MM.1S (cell line): ENCODE data around the gene HYAL2.

ENCODE experiments used
- DNase-seq: peaks from one replicate; pipeline ENCODE4 v3.0.0-alpha.2; 2015
- H2AFZ ChIP-seq: fragments of 300-600 bp; sonication (generic); 2 replicates; pipeline ENCODE4 v1.6.0; 2016; ENCODE audit warnings: antibody characterized with exemption, low read length
- H3F3A ChIP-seq: fragments of 300-600 bp; sonication (generic); 2 replicates; pipeline ENCODE4 v1.6.1; 2016; ENCODE audit warnings: mild to moderate bottlenecking, antibody characterized with exemption, low read length, moderate library complexity, mixed read lengths; ENCODE audit not compliant: insufficient read depth
- H3K27ac ChIP-seq: fragments of 300-600 bp; sonication (generic); 2 replicates; pipeline ENCODE4 v1.5.1; 2016; ENCODE audit warnings: mild to moderate bottlenecking, low read length
- H3K27me3 ChIP-seq: fragments of 300-600 bp; sonication (generic); replicated peaks from 2 replicates; pipeline ENCODE4 v1.6.0; 2016; ENCODE audit warnings: low read length; ENCODE audit not compliant: insufficient read depth
- H3K36me3 ChIP-seq: fragments of 300-600 bp; sonication (generic); replicated peaks from 2 replicates; pipeline ENCODE4 v1.6.1; 2016; ENCODE audit warnings: mild to moderate bottlenecking, low read length, mixed read lengths; ENCODE audit not compliant: insufficient read depth
- H3K4me1 ChIP-seq: fragments of 300-600 bp; sonication (generic); 2 replicates; pipeline ENCODE4 v1.6.1; 2016; ENCODE audit warnings: low read length, mixed read lengths
- H3K4me2 ChIP-seq: fragments of 300-600 bp; sonication (generic); 2 replicates; pipeline ENCODE4 v1.6.0; 2016; ENCODE audit warnings: low read depth, low read length
- H3K4me3 ChIP-seq: fragments of 300-600 bp; sonication (generic); 2 replicates; pipeline ENCODE4 v1.5.1; 2016; ENCODE audit warnings: low read length, mixed read lengths
- H3K79me2 ChIP-seq: fragments of 300-600 bp; sonication (generic); 2 replicates; pipeline ENCODE4 v1.6.1; 2016; ENCODE audit warnings: mixed run types, low read length, mixed read lengths
- H3K9ac ChIP-seq: fragments of 300-600 bp; sonication (generic); 2 replicates; pipeline ENCODE4 v1.6.1; 2016; ENCODE audit warnings: low read length, mixed read lengths
- H3K9me2 ChIP-seq: fragments of 300-600 bp; sonication (generic); replicated peaks from 2 replicates; pipeline ENCODE4 v1.6.1; 2016; ENCODE audit warnings: mild to moderate bottlenecking, low read length, mixed read lengths; ENCODE audit not compliant: insufficient read depth
- H3K9me3 ChIP-seq: fragments of 300-600 bp; sonication (generic); replicated peaks from 2 replicates; pipeline ENCODE4 v1.6.1; 2016; ENCODE audit warnings: mild to moderate bottlenecking, low read length, mixed read lengths; ENCODE audit not compliant: insufficient read depth
- H4K20me1 ChIP-seq: fragments of 300-600 bp; sonication (generic); 2 replicates; pipeline ENCODE4 v1.6.1; 2016; ENCODE audit warnings: mild to moderate bottlenecking, low read length, moderate library complexity, mixed read lengths; ENCODE audit not compliant: insufficient read depth
- EZH2 ChIP-seq: fragments of 300-600 bp; sonication (generic); optimal IDR thresholded peaks from 2 replicates; pipeline ENCODE3; 2017; ENCODE audit warnings: low read depth, mild to moderate bottlenecking, antibody characterized with exemption, low read length, mixed read lengths
- EZH2phosphoT487 ChIP-seq: fragments of 300-600 bp; sonication (generic); IDR thresholded peaks from 2 replicates; pipeline ENCODE4 v1.6.1; 2018; ENCODE audit warnings: antibody characterized with exemption, low read length
- TF ChIP-seq, protein P1 (sequence below): fragments of 300-600 bp; sonication (generic); IDR thresholded peaks from 2 replicates; pipeline ENCODE4 v1.5.1; 2016; ENCODE audit warnings: antibody characterized with exemption, low read length, mixed read lengths

The HYAL2 gene

DNA sequence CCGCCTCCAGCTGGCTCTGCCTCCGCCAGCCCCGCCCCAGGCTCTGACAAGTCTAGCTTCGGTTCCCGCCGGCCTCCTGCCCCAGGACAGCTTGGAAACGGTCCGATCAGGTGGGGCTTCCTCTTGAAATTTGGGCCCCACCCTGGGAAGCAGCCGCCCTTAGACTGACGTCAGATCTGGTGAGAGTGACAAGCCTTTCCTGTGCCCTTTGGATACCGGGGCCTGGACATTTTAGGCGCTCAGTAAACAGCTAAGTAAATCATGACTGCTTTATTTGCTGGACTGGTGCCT is 23.0 kb downstream of the HYAL2 start:
- Histone ChIP-seq H3K9ac (peak overlapping the region; percentile 80), H3K9me3 (no peaks in the 10 kb centered on the region), H3K4me2 (peak overlapping the region; percentile 94), H3K4me3 (peak overlapping the region; percentile 72), H3K27ac (peak overlapping the region; percentile 55; the same call in 1 of the 2 replicates), H3F3A (peaks cover 4% of the 10 kb centered on the region; the same call in 1 of the 2 replicates), H2AFZ (peak overlapping the region; percentile 87), H3K9me2 (no peaks in the 10 kb centered on the region), H3K79me2 (peaks cover 11% of the 10 kb centered on the region; the same call in 1 of the 2 replicates), H3K4me1 (peaks cover 12% of the 10 kb centered on the region; the same call in 1 of the 2 replicates), H3K27me3 (no peaks in the 10 kb centered on the region), H3K36me3 (no peaks in the 10 kb centered on the region), H4K20me1 (no peaks in the 10 kb centered on the region)
- TF ChIP-seq EZH2phosphoT487 (no peak), EZH2 (no peak)
- TF ChIP-seq, protein P1, sequence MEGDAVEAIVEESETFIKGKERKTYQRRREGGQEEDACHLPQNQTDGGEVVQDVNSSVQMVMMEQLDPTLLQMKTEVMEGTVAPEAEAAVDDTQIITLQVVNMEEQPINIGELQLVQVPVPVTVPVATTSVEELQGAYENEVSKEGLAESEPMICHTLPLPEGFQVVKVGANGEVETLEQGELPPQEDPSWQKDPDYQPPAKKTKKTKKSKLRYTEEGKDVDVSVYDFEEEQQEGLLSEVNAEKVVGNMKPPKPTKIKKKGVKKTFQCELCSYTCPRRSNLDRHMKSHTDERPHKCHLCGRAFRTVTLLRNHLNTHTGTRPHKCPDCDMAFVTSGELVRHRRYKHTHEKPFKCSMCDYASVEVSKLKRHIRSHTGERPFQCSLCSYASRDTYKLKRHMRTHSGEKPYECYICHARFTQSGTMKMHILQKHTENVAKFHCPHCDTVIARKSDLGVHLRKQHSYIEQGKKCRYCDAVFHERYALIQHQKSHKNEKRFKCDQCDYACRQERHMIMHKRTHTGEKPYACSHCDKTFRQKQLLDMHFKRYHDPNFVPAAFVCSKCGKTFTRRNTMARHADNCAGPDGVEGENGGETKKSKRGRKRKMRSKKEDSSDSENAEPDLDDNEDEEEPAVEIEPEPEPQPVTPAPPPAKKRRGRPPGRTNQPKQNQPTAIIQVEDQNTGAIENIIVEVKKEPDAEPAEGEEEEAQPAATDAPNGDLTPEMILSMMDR: no peak
- DNase-seq: no peak

DNA sequence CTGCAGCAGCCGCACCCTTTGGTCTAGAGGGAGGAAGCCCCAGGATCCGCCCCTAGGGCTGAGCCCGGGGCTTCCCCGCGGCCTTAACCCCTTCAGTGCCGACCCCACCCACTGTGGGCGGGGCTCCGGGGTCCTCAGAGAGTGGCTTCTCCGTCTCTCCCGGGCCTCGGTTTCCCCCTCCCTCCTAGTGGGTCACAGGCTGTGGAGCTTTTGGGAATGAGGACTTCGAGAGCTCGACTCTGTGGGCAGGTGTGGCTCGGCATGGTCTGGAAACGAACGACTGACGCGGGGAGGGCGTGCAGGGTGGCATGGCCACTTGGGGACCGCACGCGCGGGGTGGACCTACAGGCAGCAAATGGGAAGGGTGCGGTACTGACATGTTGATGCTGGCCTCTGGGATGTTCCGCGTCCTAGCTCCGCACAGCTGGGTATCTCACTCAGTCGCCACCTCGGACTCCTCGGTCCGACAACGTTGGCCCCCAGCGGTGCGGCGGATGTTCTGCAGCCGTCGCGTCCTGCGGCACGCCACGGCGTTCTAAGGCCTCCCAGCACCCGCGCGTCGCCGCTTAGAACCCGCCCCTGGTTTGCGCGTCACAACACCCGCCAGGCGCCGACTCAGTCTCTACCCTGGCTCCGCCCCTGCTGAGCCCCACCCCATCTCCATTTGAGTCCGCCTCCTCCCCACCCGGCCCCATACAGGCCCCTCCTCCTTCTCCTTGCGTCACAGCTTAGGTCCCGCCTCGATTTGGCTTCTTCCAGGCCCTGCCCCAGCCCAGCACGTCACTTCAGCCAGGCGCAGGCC is 23.5 kb downstream of the HYAL2 start, which contains the start of the genes HYAL3 and NAA80:
HYAL3 (minus strand) TSS at position 570 of the 802 bp plus-strand sequence. CDS start 3,803 bp downstream, outside the sequence.
NAA80 (minus strand) TSS at position 570 of the 802 bp plus-strand sequence. CDS start 1,942 bp downstream, outside the sequence.
- peak; percentile 98 for DNase-seq
- Histone ChIP-seq H3K79me2 (peaks cover 11% of the 10 kb centered on the region; the same call in 1 of the 2 replicates), H4K20me1 (no peaks in the 10 kb centered on the region), H2AFZ (peak within 1 kb of the TSS; percentile 98), H3K9ac (peak within 1 kb of the TSS; percentile 86), H3K4me1 (peaks cover 12% of the 10 kb centered on the region; the same call in 1 of the 2 replicates), H3F3A (peaks cover 4% of the 10 kb centered on the region; the same call in 1 of the 2 replicates), H3K4me2 (peak within 1 kb of the TSS; percentile 99), H3K27ac (peak within 1 kb of the TSS; percentile 67; the same call in 1 of the 2 replicates), H3K27me3 (no peaks in the 10 kb centered on the region), H3K9me2 (no peaks in the 10 kb centered on the region), H3K36me3 (no peaks in the 10 kb centered on the region), H3K4me3 (peak within 1 kb of the TSS; percentile 98), H3K9me3 (no peaks in the 10 kb centered on the region)
- TF ChIP-seq, protein P1: peak; percentile 51
- TF ChIP-seq EZH2 (no peak), EZH2phosphoT487 (no peak)

DNA sequence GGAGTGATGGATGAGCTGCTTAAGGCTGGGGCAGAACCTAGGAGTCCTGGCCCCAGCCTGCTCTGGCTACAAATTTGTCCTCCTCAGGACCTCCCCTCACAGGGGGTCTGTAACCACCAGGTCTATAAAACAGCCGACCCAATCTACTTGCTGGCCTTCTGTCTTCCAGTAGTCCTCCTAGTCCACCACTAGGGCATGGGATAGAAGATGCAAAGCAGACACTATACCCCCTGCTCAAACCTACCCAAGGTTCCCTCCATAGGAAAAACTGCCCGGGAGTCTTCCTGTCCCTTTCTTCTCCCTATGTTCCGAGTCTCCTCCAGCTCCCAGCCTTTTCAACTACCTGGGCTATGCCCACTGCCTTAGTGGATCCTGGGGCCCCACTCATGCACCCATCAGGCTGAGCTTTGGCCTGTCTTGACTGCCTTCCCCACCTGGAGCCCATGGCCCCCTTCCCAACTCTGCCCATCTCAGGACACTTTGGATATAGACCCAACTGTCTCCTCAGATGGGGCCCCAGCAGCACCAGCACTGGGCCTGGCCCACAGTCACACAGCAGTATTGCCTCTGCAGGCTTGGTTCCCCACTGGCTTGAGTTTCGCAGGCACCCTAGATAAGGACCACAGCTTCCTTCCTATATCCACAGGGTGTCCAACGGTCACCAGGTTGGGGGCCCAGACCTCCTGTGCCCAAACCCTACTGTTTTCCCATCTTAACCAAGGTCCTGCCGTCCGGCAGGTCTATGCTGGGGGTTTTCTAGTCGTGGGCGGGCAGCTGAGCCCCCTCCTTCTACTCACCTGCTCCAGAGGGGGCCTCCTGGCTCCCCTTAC is 24.4 kb downstream of the HYAL2 start:
- H3K4me2 ChIP-seq: peak overlapping the region; percentile 99
- H3F3A ChIP-seq: peaks cover 4% of the 10 kb centered on the region; the same call in 1 of the 2 replicates
- peak overlapping the region; percentile 86 for H3K9ac ChIP-seq
- H3K36me3 ChIP-seq: no peaks in the 10 kb centered on the region
- no peak for DNase-seq
- H3K4me1 ChIP-seq: peaks cover 12% of the 10 kb centered on the region; the same call in 1 of the 2 replicates
- H3K27ac ChIP-seq: no peak overlapping the region
- H3K27me3 ChIP-seq: no peaks in the 10 kb centered on the region
- TF ChIP-seq EZH2 (no peak), EZH2phosphoT487 (no peak)
- TF ChIP-seq, protein P1: no peak
- peak overlapping the region; percentile 98; the same call in 1 of the 2 replicates for H2AFZ ChIP-seq
- H3K9me3 ChIP-seq: no peaks in the 10 kb centered on the region
- peak overlapping the region; percentile 98 for H3K4me3 ChIP-seq
- peaks cover 11% of the 10 kb centered on the region; the same call in 1 of the 2 replicates for H3K79me2 ChIP-seq
- H4K20me1 ChIP-seq: no peaks in the 10 kb centered on the region
- no peaks in the 10 kb centered on the region for H3K9me2 ChIP-seq
